GM18951 (cell line): ENCODE measurements around the gene STRBP.

Source experiments
- POLR2A ChIP-seq: IDR thresholded peaks from 4 replicates; pipeline ENCODE4 v1.6.1; 2011; ENCODE audit warnings: mild to moderate bottlenecking; ENCODE audit not compliant: insufficient read length, insufficient read depth; ENCODE audit errors: extremely low read depth
- in situ Hi-C: fragments of 300-500 bp; cut with MboI; formaldehyde crosslinking; loops from one replicate; pipeline ENCODE4 v1.12.0; 2022; ENCODE audit warnings: low sequenced_read_pairs, mixed read lengths, inconsistent platforms; ENCODE audit not compliant: unreplicated experiment

Gene STRBP

DNA sequence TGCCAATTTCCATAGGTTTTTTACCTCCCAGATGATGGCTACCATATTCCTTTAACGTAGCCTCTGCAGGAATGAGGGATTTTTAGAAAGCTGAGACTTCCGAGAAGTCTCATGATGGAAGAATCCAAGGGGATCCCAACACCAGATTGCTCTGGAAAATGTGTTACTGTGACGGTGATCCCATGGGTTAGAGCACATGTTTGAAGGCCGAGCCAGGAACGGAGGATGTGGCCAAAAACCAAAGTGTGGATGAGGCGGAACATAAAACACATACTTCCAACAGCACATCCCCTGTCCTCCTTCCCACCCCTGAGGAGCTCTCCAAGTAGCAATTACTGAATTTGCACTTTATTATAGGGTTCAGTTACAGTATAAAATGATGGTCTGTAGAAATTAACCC, 152.3 kb downstream of the STRBP start:
- TF ChIP-seq POLR2A, result no peak
- in situ Hi-C loops, result no loop called here

DNA sequence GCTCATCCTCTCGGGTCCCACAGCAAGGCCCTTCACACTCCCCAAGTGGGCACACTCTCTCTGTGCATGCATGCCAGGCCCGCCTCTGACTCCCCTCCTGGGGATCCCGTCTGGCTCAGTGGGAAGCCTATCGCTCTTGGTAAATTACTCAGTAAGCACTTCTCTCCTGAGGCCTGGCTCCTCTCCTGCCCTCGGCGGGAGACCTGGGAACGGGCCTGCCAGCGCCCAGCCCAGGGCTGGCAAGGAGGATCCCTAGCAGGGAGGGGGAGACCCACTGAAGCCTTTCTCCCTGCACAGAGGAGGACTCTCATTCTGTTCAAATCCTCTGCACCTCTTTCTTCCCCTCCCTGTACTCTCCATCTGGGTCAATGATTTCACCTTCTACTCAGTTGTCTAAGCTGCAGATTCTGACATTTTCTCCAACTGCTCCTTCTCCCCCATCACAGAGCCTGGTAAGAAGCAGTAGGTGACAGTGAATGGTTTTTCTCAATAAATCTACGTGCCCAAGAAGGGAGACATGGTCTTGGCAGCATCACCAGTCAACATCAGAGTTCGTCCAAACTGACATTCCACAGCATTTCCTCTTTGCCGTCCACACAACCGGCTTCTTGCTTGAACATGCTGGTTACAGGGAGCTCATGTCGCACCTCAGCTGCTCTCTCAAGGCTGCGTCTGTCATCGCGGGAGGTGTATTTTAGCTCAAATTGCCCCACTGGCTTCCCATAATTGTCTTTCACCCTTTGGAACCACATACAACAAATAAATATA, 153.1 kb downstream of the STRBP start:
- in situ Hi-C loops, result no loop called here
- TF ChIP-seq POLR2A, result no peak

DNA sequence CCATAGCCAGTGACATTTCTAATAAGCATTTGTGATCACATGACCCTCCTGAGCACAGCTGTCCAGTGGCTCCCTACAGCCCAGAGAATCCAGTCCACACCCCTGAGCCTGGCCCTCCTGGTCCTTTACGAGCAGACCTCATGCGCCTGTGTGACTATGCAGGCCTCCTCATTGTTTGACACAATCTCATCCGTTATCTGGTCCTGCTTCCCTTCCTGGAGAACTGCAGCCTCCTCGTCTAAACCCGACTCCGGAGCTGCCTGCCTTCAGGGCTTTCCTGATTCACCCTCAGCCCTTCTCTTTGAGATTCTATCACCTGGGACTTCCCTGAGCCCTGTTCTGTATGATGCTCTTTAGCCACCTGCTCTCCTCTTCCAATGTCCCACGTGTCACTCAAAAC, 155.2 kb downstream of the STRBP start:
- in situ Hi-C loops, result no loop called here
- no peak for TF ChIP-seq POLR2A

DNA sequence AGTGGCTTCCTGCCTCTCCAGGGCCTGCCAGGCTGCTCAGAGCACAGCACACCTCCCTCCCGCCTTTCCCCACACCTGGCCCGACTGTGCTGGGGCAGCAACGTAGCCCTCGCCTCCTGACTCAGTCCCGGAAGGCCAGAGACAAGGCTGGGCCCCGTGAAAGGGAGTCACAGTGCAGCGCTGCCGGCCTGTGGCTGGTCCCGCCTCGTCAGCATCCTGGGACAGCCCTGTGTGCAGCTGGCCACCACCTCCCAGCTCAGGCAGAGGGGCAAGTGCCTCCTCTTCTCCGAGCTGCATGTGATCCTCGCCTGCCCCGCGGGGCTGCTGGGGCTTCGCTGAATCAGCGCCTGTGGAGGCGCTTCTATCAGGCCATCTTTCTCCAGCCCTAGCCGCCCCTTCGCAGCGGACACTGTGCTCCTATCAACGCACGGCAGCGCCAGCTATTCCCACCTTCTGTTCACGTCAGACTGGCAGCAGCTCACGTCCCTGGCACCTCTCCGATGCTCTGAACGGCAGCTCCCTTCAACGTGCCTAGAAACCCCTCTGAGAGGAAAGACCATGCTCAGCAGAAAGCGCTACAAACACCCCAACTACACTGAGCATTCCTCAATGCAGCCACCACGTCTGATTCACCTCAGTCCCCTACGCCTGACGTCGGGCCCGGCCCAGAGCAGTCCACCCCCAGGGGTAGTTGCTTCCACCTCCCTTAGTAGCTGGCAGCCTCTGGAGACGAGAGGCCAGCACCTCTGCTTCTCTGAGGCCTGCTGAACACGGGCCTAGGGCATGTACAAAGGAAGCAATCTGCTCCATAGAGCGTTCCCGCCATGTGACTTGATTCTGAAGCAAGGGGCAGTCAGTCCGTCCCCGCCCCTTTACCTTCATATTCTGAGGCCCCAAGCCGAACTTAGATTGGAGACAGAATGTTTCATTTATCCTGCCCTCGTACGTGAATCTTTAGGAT, 156.1 kb downstream of the STRBP start:
- in situ Hi-C loops, result no loop called here
- no peak for TF ChIP-seq POLR2A

DNA sequence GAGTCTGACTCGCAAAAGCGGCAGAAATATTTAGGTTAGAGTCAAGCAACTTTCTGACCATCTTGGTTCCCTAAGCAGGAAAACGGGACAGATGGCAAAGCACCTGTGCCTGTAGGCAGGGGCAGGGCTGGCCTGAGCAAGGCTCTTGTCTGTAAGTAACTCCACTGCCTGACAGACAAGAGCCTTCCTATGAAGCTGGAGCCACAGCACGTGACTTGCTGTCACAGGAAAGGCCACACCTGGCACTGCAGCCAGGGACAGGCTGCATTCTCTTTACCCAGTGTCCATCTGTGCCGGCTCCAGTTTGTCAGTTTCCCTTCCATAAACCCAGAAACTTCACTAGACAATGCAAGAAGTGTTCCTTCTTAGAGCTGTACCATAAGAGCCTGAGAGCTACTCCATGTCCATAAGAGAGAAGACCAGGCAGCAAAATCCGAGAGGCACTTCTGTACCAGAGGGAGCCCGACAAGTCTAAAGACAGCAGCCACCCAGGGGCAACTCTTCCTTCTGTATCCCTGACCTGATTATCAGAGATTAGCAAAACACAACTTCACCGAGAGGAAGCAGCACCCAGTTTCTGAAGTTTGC, 156.9 kb downstream of the STRBP start:
- in situ Hi-C loops, result no loop called here

GRCh38 chr9:123109540-123110279, 158.7 kb downstream of the STRBP start:
- TF ChIP-seq POLR2A, result no peak
- in situ Hi-C loops, result no loop called here

More for the DNA sequence above, 156.9 kb downstream of the STRBP start:
- no peak for TF ChIP-seq POLR2A

- in situ Hi-C loops, result no loop called here
These were observed 159.4 kb downstream of the STRBP start for GRCh38 chr9:123108976-123109375.

GRCh38 chr9:123107639-123108285, 160.6 kb downstream of the STRBP start:
- in situ Hi-C loops, result no loop called here
- no peak for TF ChIP-seq POLR2A

More at GRCh38 chr9:123108976-123109375, 159.4 kb downstream of the STRBP start:
- TF ChIP-seq POLR2A, result no peak

DNA sequence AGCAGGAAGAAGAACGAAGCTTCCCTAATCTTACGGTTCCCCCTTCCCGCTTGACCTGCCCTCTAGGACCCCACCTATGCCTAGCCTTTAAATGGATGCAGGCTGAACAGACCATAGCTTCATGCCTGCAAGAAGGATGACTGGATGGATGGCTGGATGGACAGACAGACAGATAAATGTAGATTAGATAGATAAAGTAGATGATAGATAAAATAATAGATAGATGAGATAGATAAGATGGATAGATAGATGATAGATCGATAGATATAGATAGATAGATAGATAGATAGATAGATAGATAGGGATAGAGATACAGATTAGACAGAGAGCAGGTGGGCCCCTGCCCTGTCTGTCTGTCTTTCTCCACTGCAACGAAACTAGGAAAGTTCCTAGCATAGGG, 162.9 kb downstream of the STRBP start:
- TF ChIP-seq POLR2A, result no peak
- in situ Hi-C loops, result no loop called here

DNA sequence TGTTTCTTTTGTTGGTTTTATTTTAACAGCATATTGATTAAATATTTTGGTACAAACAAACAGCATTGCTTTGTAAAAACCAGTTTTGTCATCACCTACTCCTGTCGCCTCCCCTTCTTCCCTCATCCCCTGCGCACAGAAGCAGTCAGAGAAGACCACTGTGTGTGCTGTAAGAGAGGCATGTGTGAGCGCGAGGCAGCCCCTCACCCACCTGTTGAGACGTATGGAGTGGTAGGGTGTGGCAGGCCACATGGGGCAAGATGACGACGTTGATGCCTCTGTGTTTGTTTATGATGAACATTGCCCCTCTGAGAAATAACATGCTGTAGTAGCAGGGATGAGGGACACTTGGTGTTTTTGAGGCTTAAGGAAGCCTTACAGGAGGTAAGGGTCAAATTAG, 163.6 kb downstream of the STRBP start:
- TF ChIP-seq POLR2A, result no peak
- in situ Hi-C loops, result no loop called here

GRCh38 chr9:123102375-123103113, 165.8 kb downstream of the STRBP start:
- in situ Hi-C loops, result no loop called here
- no peak for TF ChIP-seq POLR2A

GRCh38 chr9:123099548-123099947, 168.8 kb downstream of the STRBP start:
- in situ Hi-C loops, result no loop called here
- no peak for TF ChIP-seq POLR2A

GRCh38 chr9:123099042-123099441, 169.3 kb downstream of the STRBP start:
- TF ChIP-seq POLR2A, result no peak
- in situ Hi-C loops, result no loop called here
